ENCODE data around the gene FLYWCH1.

DNA sequence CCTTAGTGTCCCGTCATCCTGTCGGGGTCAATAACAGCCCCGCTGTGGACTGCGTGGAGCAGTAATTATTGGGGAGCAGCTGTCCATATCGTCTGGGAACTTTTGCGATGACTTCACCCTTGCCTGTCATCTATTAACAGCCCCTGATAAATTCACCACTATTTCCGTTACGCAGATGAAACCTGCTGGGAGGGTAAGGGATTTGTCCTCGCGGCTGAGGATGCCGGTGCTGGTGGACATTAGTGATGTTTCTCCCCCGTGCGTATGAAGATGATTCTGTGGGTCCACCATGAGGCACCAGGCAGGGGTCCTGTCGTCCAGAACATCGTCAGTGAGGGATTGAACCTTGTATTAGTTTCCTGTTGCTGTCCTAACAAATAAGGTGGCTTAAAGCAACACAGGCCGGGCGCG, 27.7 kb upstream of the FLYWCH1 start:
- TF ChIP-seq, protein P1, sequence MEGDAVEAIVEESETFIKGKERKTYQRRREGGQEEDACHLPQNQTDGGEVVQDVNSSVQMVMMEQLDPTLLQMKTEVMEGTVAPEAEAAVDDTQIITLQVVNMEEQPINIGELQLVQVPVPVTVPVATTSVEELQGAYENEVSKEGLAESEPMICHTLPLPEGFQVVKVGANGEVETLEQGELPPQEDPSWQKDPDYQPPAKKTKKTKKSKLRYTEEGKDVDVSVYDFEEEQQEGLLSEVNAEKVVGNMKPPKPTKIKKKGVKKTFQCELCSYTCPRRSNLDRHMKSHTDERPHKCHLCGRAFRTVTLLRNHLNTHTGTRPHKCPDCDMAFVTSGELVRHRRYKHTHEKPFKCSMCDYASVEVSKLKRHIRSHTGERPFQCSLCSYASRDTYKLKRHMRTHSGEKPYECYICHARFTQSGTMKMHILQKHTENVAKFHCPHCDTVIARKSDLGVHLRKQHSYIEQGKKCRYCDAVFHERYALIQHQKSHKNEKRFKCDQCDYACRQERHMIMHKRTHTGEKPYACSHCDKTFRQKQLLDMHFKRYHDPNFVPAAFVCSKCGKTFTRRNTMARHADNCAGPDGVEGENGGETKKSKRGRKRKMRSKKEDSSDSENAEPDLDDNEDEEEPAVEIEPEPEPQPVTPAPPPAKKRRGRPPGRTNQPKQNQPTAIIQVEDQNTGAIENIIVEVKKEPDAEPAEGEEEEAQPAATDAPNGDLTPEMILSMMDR (conservative IDR thresholded peaks at IDR 0.05; ENCODE audit: low read length) = no peak
- no peak for TF ChIP-seq EZH2phosphoT487 (IDR thresholded peaks at IDR 0.05; ENCODE audit: borderline replicate concordance, low read depth, low read length)

Measured in OCI-LY7 (cell line).